A549 (cell line): ENCODE data around the gene CLPX. TPM values are rescaled to one million over a fixed set of nuclear protein-coding genes. Genes with fewer than 3 reads are reported as not detected.

Experiments used
- FOXS1 ChIP-seq: fragments of 250-450 bp; sonication (Bioruptor Pico); IDR thresholded peaks from 2 replicates; pipeline ENCODE4 v1.5.0; 2020; ENCODE audit warnings: mild to moderate bottlenecking, moderate library complexity
- TP53 ChIP-seq: fragments of 250-450 bp; sonication (Bioruptor Pico); IDR thresholded peaks from 2 replicates; pipeline ENCODE4 v1.5.0; 2021; ENCODE audit warnings: mild to moderate bottlenecking, moderate library complexity
- polyA plus RNA-seq, 4 experiments: library from polyadenylated mRNA; depleted of rRNA in 3 of 4; stranded (reverse); fragments of >200 nt; fragmentation: RNase III in 1 of 4; extraction: RNeasy Plus Mini Kit Qiagen cat#74134 plus additional on column Dnase treatment in 1 of 4; gene quantifications; 2 replicates in 3 of 4; 3 replicates in 1 of 4; pipeline ENCODE4 v1.2.3, GENCODE V29; 2011 to 2017
- small RNA-seq, 6 experiments: library from RNA; depleted of rRNA; stranded (forward); fragments of <200 nt; gene quantifications; one replicate each; pipeline ENCODE3, GENCODE V24; 2012

The CLPX gene
- polyA plus RNA-seq, 2 of the 4 experiments (the other 2 are of a cell fraction), result 55.4 to 113 TPM

DNA sequence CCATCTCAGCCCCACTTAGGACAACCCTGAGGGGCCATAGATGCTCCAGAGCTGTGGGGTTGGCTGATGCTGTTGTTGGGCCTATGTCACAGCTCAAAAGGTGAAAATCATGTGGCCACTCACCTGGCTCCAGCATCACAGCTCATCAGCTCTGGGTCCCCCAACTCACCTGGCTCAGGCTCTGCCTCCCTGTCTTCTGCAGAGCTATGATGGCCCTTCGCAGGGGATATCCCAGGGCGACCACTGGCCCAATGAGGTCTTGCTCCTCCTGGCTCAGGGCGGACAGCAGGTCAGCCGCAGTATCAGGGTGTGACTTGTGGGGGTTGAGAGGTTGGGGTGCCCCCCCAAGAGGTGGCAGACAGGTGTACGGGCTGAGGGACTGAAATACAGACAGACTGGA lies 85.8 kb downstream of the CLPX start (continued):
- TF ChIP-seq FOXS1 (CRISPR knock-in tag) (no peak), TP53 (CRISPR knock-in tag) (no peak)

Small RNA genes lying within 50 kb of the gene (small RNA-seq; reads per million reads assigned to genes)
- gene AC013553.1, result 0 reads per million in 6 experiments
- 0 reads per million in 6 experiments for gene AC068213.1
- 0 reads per million in 6 experiments for gene RNU6-686P

Other genes with a start within 250 kb of the CLPX start
- 146 and 155 TPM in 2 replicates for gene SPG21, start 195.4 kb downstream of the CLPX start, polyA plus RNA-seq (2011; rRNA removed)
- gene SPG21, start 195.4 kb downstream of the CLPX start, polyA plus RNA-seq (2017; fragmentation: RNase III; extraction: RNeasy Plus Mini Kit Qiagen cat#74134 plus additional on column Dnase treatment), result 111 to 117 TPM (median 113 TPM) in 3 replicates
- gene MTFMT, start 155.7 kb downstream of the CLPX start, polyA plus RNA-seq (2011; rRNA removed), result 23.4 and 25.2 TPM in 2 replicates
- 19.2 to 21.4 TPM (median 20.8 TPM) in 3 replicates for gene MTFMT, start 155.7 kb downstream of the CLPX start, polyA plus RNA-seq (2017; fragmentation: RNase III; extraction: RNeasy Plus Mini Kit Qiagen cat#74134 plus additional on column Dnase treatment)
- gene SLC51B, start 140.0 kb downstream of the CLPX start, polyA plus RNA-seq (2011; rRNA removed), result 16.1 and 17.9 TPM in 2 replicates
- gene SLC51B, start 140.0 kb downstream of the CLPX start, polyA plus RNA-seq (2017; fragmentation: RNase III; extraction: RNeasy Plus Mini Kit Qiagen cat#74134 plus additional on column Dnase treatment), result 8.6 to 12.2 TPM (median 8.6 TPM) in 3 replicates
- gene RASL12, start 117.4 kb downstream of the CLPX start, polyA plus RNA-seq (2011; rRNA removed), result 0.08 and 0.28 TPM in 2 replicates
- gene RASL12, start 117.4 kb downstream of the CLPX start, polyA plus RNA-seq (2017; fragmentation: RNase III; extraction: RNeasy Plus Mini Kit Qiagen cat#74134 plus additional on column Dnase treatment), result 0.12 to 0.34 TPM (median 0.18 TPM) in 3 replicates
- not detected in 2 replicates for gene KBTBD13, start 108.6 kb downstream of the CLPX start, polyA plus RNA-seq (2011; rRNA removed)
- not detected in 3 replicates for gene KBTBD13, start 108.6 kb downstream of the CLPX start, polyA plus RNA-seq (2017; fragmentation: RNase III; extraction: RNeasy Plus Mini Kit Qiagen cat#74134 plus additional on column Dnase treatment)
- gene UBAP1L, start 70.1 kb downstream of the CLPX start, polyA plus RNA-seq (2011; rRNA removed), result 0.84 and 1.3 TPM in 2 replicates
- gene UBAP1L, start 70.1 kb downstream of the CLPX start, polyA plus RNA-seq (2017; fragmentation: RNase III; extraction: RNeasy Plus Mini Kit Qiagen cat#74134 plus additional on column Dnase treatment), result 0.87 to 0.96 TPM (median 0.96 TPM) in 3 replicates
- 20.4 and 23.7 TPM in 2 replicates for gene PDCD7, start 51.5 kb downstream of the CLPX start, polyA plus RNA-seq (2011; rRNA removed)
- gene PDCD7, start 51.5 kb downstream of the CLPX start, polyA plus RNA-seq (2017; fragmentation: RNase III; extraction: RNeasy Plus Mini Kit Qiagen cat#74134 plus additional on column Dnase treatment), result 16.8 to 19.0 TPM (median 17.5 TPM) in 3 replicates
- gene CILP, start 26.1 kb upstream of the CLPX start, polyA plus RNA-seq (2011; rRNA removed), result 0.14 and 0.21 TPM in 2 replicates
- gene CILP, start 26.1 kb upstream of the CLPX start, polyA plus RNA-seq (2017; fragmentation: RNase III; extraction: RNeasy Plus Mini Kit Qiagen cat#74134 plus additional on column Dnase treatment), result 0.07 to 0.09 TPM (median 0.09 TPM) in 3 replicates
- gene PARP16, start 101.5 kb upstream of the CLPX start, polyA plus RNA-seq (2011; rRNA removed), result 9.8 and 11.2 TPM in 2 replicates
- 6.7 to 7.7 TPM (median 7.5 TPM) in 3 replicates for gene PARP16, start 101.5 kb upstream of the CLPX start, polyA plus RNA-seq (2017; fragmentation: RNase III; extraction: RNeasy Plus Mini Kit Qiagen cat#74134 plus additional on column Dnase treatment)
- gene RNU5A-1, start 110.7 kb upstream of the CLPX start, polyA plus RNA-seq (2011; rRNA removed), result not detected in 2 replicates
- not detected in 3 replicates for gene RNU5A-1, start 110.7 kb upstream of the CLPX start, polyA plus RNA-seq (2017; fragmentation: RNase III; extraction: RNeasy Plus Mini Kit Qiagen cat#74134 plus additional on column Dnase treatment)
- not detected in 2 replicates for gene RNU5B-1, start 119.3 kb upstream of the CLPX start, polyA plus RNA-seq (2011; rRNA removed)
- not detected in 3 replicates for gene RNU5B-1, start 119.3 kb upstream of the CLPX start, polyA plus RNA-seq (2017; fragmentation: RNase III; extraction: RNeasy Plus Mini Kit Qiagen cat#74134 plus additional on column Dnase treatment)
- gene IGDCC3, start 192.7 kb upstream of the CLPX start, polyA plus RNA-seq (2011; rRNA removed), result 0.04 TPM in 1 of 2 replicates, not detected in the other
- gene IGDCC3, start 192.7 kb upstream of the CLPX start, polyA plus RNA-seq (2017; fragmentation: RNase III; extraction: RNeasy Plus Mini Kit Qiagen cat#74134 plus additional on column Dnase treatment), result 0.04 to 0.12 TPM (median 0.11 TPM) in 3 replicates
- gene IGDCC4, start 237.6 kb upstream of the CLPX start, polyA plus RNA-seq (2011; rRNA removed), result 5.2 and 5.4 TPM in 2 replicates
- 3.8 to 4.2 TPM (median 3.9 TPM) in 3 replicates for gene IGDCC4, start 237.6 kb upstream of the CLPX start, polyA plus RNA-seq (2017; fragmentation: RNase III; extraction: RNeasy Plus Mini Kit Qiagen cat#74134 plus additional on column Dnase treatment)